IMR-90 (cell line): ENCODE data around the gene KRT7. TPM values are rescaled to one million over a fixed set of nuclear protein-coding genes. Genes with fewer than 3 reads are reported as not detected.

Source experiments
- ATAC-seq: fragments of 200-7000 bp; cut with Tn5 transposase; 2 replicates; pipeline ENCODE4 v1.9.1; 2020; ENCODE audit warnings: low read depth, mild to moderate bottlenecking, moderate library complexity
- BruUV-seq: library from RNA; stranded (reverse); fragments of 400-500 nt; replicated peaks from 2 replicates; lab custom pipeline; 2021; lab: Mats Ljungman, UMichigan
- CTCF ChIA-PET: fragments of 300-600 bp; formaldehyde crosslinking; extraction: SDS; loops from one replicate; lab custom pipeline; 2021; ENCODE audit warnings: antibody characterized with exemption; lab: Yijun Ruan, JAX
- POLR2A ChIA-PET: fragments of 300-600 bp; sonication (Branson Sonifier 250); formaldehyde crosslinking; loops from one replicate; lab custom pipeline; 2022; ENCODE audit warnings: antibody characterized with exemption; ENCODE audit not compliant: unreplicated experiment; lab: Charles Lee
- DNase-seq: peaks from one replicate; pipeline ENCODE4 v3.0.0; 2013
- H2AFZ ChIP-seq: replicated peaks from 2 replicates; pipeline ENCODE3; 2013; ENCODE audit warnings: low read length, mild to moderate bottlenecking; ENCODE audit not compliant: poor library complexity
- H2AK5ac ChIP-seq: 2 replicates; pipeline ENCODE4 v1.6.1; 2013; ENCODE audit warnings: low read depth, low read length, inconsistent platforms
- H2AK9ac ChIP-seq: replicated peaks from 2 replicates; pipeline ENCODE3; 2013; ENCODE audit warnings: mild to moderate bottlenecking, low read depth, low read length, moderate library complexity; ENCODE audit not compliant: poor library complexity
- H2BK120ac ChIP-seq: 2 replicates; pipeline ENCODE4 v1.6.1; 2013; ENCODE audit warnings: low read depth, low read length, inconsistent platforms
- H2BK15ac ChIP-seq: 3 replicates; pipeline ENCODE4 v1.6.1; 2013; ENCODE audit warnings: low read depth, low read length, inconsistent platforms
- H2BK20ac ChIP-seq: 2 replicates; pipeline ENCODE4 v1.6.1; 2013; ENCODE audit warnings: low read depth, mild to moderate bottlenecking, inconsistent platforms, low read length, moderate library complexity
- H2BK5ac ChIP-seq: 2 replicates; pipeline ENCODE4 v1.6.1; 2013; ENCODE audit warnings: mild to moderate bottlenecking, low read depth, low read length, inconsistent platforms; ENCODE audit not compliant: poor library complexity, severe bottlenecking
- H3K14ac ChIP-seq: replicated peaks from 2 replicates; pipeline ENCODE4 v1.6.1; 2013; ENCODE audit warnings: low read depth, low read length, inconsistent platforms
- H3K18ac ChIP-seq: 2 replicates; pipeline ENCODE4 v1.6.1; 2013; ENCODE audit warnings: low read depth, low read length, control low read depth
- H3K23ac ChIP-seq: 2 replicates; pipeline ENCODE4 v1.6.1; 2013; ENCODE audit warnings: low read depth, low read length, inconsistent platforms
- H3K27ac ChIP-seq: 2 replicates; pipeline ENCODE4 v1.5.1; 2013; ENCODE audit warnings: mild to moderate bottlenecking, control low read depth, low read length; ENCODE audit not compliant: insufficient read depth
- H3K27me3 ChIP-seq: 2 replicates; pipeline ENCODE4 v1.6.1; 2013; ENCODE audit warnings: low read length; ENCODE audit not compliant: control insufficient read depth, insufficient read depth
- H3K36me3 ChIP-seq: 2 replicates; pipeline ENCODE4 v1.6.1; 2013; ENCODE audit warnings: low read length, mixed read lengths; ENCODE audit not compliant: control insufficient read depth, insufficient read depth
- H3K4ac ChIP-seq: 2 replicates; pipeline ENCODE4 v1.6.1; 2013; ENCODE audit warnings: low read depth, low read length, inconsistent platforms
- H3K4me1 ChIP-seq: 2 replicates; pipeline ENCODE4 v1.6.1; 2013; ENCODE audit warnings: low read length, mixed read lengths; ENCODE audit not compliant: control insufficient read depth, insufficient read depth
- H3K4me2 ChIP-seq: 2 replicates; pipeline ENCODE4 v1.6.1; 2013; ENCODE audit warnings: low read depth, mild to moderate bottlenecking, control low read depth, low read length, moderate library complexity
- H3K4me3 ChIP-seq: 2 replicates; pipeline ENCODE4 v1.5.1; 2013; ENCODE audit warnings: low read depth, mild to moderate bottlenecking, control low read depth, low read length, moderate library complexity; ENCODE audit not compliant: insufficient read depth
- H3K56ac ChIP-seq: 2 replicates; pipeline ENCODE4 v1.6.1; 2013; ENCODE audit warnings: low read length, inconsistent platforms; ENCODE audit not compliant: insufficient read depth; ENCODE audit errors: extremely low read depth
- H3K79me1 ChIP-seq, 2 experiments: 2 replicates each; pipeline ENCODE4 v1.6.1; 2013; ENCODE audit warnings: low read length in 2 of 2, inconsistent platforms in 1 of 2, low read depth in 1 of 2
- H3K9ac ChIP-seq: 2 replicates; pipeline ENCODE4 v1.6.1; 2013; ENCODE audit warnings: low read depth, low read length, control low read depth
- H3K9me1 ChIP-seq: 2 replicates; pipeline ENCODE4 v1.6.1; 2013; ENCODE audit warnings: low read length, inconsistent platforms; ENCODE audit not compliant: insufficient read depth
- H3K9me3 ChIP-seq: 2 replicates; pipeline ENCODE4 v1.6.1; 2013; ENCODE audit warnings: low read length; ENCODE audit not compliant: control insufficient read depth, insufficient read depth
- H4K20me1 ChIP-seq: 2 replicates; pipeline ENCODE4 v1.6.1; 2013; ENCODE audit warnings: low read length, inconsistent platforms; ENCODE audit not compliant: insufficient read depth
- H4K5ac ChIP-seq: 2 replicates; pipeline ENCODE4 v1.6.1; 2013; ENCODE audit warnings: mild to moderate bottlenecking, low read depth, low read length, control low read depth
- H4K8ac ChIP-seq, 2 experiments: 2 replicates each; pipeline ENCODE4 v1.6.1; 2013; ENCODE audit warnings: low read depth in 2 of 2, low read length in 2 of 2, control low read depth in 1 of 2, inconsistent platforms in 1 of 2
- H4K91ac ChIP-seq: 2 replicates; pipeline ENCODE4 v1.6.1; 2013; ENCODE audit warnings: low read depth, low read length, inconsistent platforms; ENCODE audit not compliant: insufficient read depth
- CEBPB ChIP-seq: IDR thresholded peaks from 2 replicates; pipeline ENCODE4 v1.6.1; 2012; ENCODE audit warnings: low read depth, low read length, improper control_type of control experiment
- MAZ ChIP-seq: IDR thresholded peaks from 2 replicates; pipeline ENCODE4 v1.6.1; 2012; ENCODE audit warnings: low read depth, mild to moderate bottlenecking, low read length, improper control_type of control experiment, moderate library complexity, borderline replicate concordance
- WGBS, 2 experiments: methylation state at CpG; one replicate each; pipeline versions ENCODE4 v1.1.5 to v1.1.7; 2013; ENCODE audit warnings: missing lambda C conversion rate in 2 of 2; ENCODE audit not compliant: insufficient read length in 1 of 2; ENCODE audit errors: extremely low coverage in 2 of 2; 5-methylcytosine and 5-hydroxymethylcytosine counted together
- dilution Hi-C: fragments of 300-500 bp; cut with HindIII; formaldehyde crosslinking; loops from one replicate; pipeline ENCODE4 v1.14.3; 2018; ENCODE audit warnings: low sequenced_read_pairs; ENCODE audit not compliant: unreplicated experiment
- in situ Hi-C: fragments of 300-500 bp; cut with MboI; formaldehyde crosslinking; loops from 3 replicates; pipeline ENCODE4 v1.14.3; 2019; ENCODE audit warnings: low sequenced_read_pairs, inconsistent platforms, mixed read lengths
- intact Hi-C: fragments of 100-400 bp; cut with micrococcal nuclease; formaldehyde crosslinking; loops from 2 replicates; pipeline ENCODE4 v1.10.0; 2022
- polyA plus RNA-seq, 3 experiments: library from polyadenylated mRNA; depleted of rRNA; stranded (reverse); fragments of >200 nt; gene quantifications; 2 replicates each; pipeline ENCODE4 v1.2.3, GENCODE V29; 2012; ENCODE audit warnings: low replicate concordance in 1 of 3
- total RNA-seq: library from RNA; depleted of rRNA; stranded (reverse); fragments of >200 nt; gene quantifications from 2 replicates; pipeline ENCODE4 v1.2.3, GENCODE V29; 2012
- TF ChIP-seq, protein P1 (sequence below): fragments of 150-350 bp; IDR thresholded peaks from 2 replicates; pipeline ENCODE4 v1.6.1; 2017; ENCODE audit warnings: mild to moderate bottlenecking, antibody characterized with exemption, low read length, low read depth

The KRT7 gene
- total and polyA plus RNA-seq, 2 of the 4 experiments (the other 2 are of a cell fraction), result 0.54 to 1.7 TPM

DNA sequence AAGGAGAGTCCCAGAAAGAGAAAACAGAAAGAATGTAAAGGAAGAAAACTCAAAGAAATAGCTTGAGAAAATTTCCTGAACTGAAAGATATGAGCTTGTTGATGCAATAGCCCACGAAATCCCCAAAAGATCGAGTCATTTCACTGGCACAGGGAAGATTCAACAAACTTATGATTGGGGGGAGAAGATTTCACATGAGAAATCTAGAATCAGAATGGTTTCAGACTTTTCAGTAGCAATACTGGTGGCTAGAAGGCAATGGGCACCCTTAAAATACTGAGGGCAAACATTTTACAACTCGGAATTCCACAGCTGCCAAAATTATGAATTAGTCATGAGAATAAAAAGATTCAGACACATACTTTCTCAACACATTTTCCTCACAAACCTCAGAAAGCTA, 8.9 kb upstream of the KRT7 start:
- Histone ChIP-seq H3K4ac (peak overlapping the region; percentile 50; the same call in 1 of the 2 replicates), H3K4me2 (no peak overlapping the region), H2BK15ac (no peak overlapping the region; the same call in 2 of the 3 replicates), H3K4me1 (peaks cover 7% of the 10 kb centered on the region), H3K27ac (no peak overlapping the region), H2BK120ac (peak overlapping the region; percentile 57; the same call in 1 of the 2 replicates), H3K27me3 (no peaks in the 10 kb centered on the region), H4K91ac (0 out of 2 replicates have a peak overlapping the region, but pooled peaks have one; percentile 9), H4K8ac (0 out of 4 replicates have a peak overlapping the region, but pooled peaks of 1 of the 2 experiments have one; percentile 1), H3K18ac (no peak overlapping the region), H4K5ac (no peak overlapping the region), H3K56ac (no peak overlapping the region), H2BK20ac (peak overlapping the region; percentile 86; the same call in 1 of the 2 replicates), H2AFZ (no peak overlapping the region), H3K9me1 (peaks cover 15% of the 10 kb centered on the region), H3K79me1 (no peaks in the 10 kb centered on the region), H3K9ac (no peak overlapping the region), H3K23ac (no peak overlapping the region), H3K36me3 (no peaks in the 10 kb centered on the region), H2BK5ac (no peak overlapping the region), H2AK5ac (no peak overlapping the region), H3K9me3 (peaks cover 2% of the 10 kb centered on the region), H3K14ac (peak overlapping the region; percentile 39; the same call in 1 of the 2 replicates), H2AK9ac (no peak overlapping the region), H3K4me3 (no peak overlapping the region), H4K20me1 (no peaks in the 10 kb centered on the region)
- TF ChIP-seq MAZ (no peak), CEBPB (peak; percentile 80)
- TF ChIP-seq, protein P1, sequence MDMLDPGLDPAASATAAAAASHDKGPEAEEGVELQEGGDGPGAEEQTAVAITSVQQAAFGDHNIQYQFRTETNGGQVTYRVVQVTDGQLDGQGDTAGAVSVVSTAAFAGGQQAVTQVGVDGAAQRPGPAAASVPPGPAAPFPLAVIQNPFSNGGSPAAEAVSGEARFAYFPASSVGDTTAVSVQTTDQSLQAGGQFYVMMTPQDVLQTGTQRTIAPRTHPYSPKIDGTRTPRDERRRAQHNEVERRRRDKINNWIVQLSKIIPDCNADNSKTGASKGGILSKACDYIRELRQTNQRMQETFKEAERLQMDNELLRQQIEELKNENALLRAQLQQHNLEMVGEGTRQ, result no peak
- DNase-seq (peak; percentile 74), ATAC-seq (no peak)
- ChIA-PET CTCF (interaction anchor here (0.9 to 1.6 kb wide), 3 partner anchors 11 to 104 kb away, joined by 3 to 5 read pairs (median 5); no protein-coding TSS in a partner anchor), POLR2A (no interaction called here)
- in situ Hi-C loops (no loop called here), intact Hi-C loops (no loop called here), dilution Hi-C loops (no loop called here)
- no TSS peak for BruUV-seq
- WGBS, 2 experiments, result 17% methylated on average over 1 of the region's 3 CpGs; no CpG with 5 or more reads in 1 of the 2 experiments
